WTC11 (cell line): ENCODE data around the gene ANTXR1. TPM values are rescaled to one million over a fixed set of nuclear protein-coding genes. Genes with fewer than 3 reads are reported as not detected.

Experiments used
- ATAC-seq: fragments of 200-7000 bp; cut with Tn5 transposase; 2 replicates; pipeline ENCODE4 v1.10.0; 2021; ENCODE audit warnings: mild to moderate bottlenecking, moderate library complexity
- CTCF ChIA-PET: fragments of 300-600 bp; sonication (Branson Sonifier 250); formaldehyde crosslinking; loops from one replicate; lab custom pipeline; 2021; ENCODE audit warnings: antibody characterized with exemption; lab: Charles Lee
- POLR2A ChIA-PET: fragments of 350-600 bp; sonication (Branson Sonifier 250); formaldehyde crosslinking; loops from one replicate; lab custom pipeline; 2021; ENCODE audit warnings: antibody characterized with exemption; lab: Charles Lee
- DNase-seq: peaks from one replicate; pipeline ENCODE4 v3.0.0; 2021; ENCODE audit warnings: low spot score
- H3K27ac Mint-ChIP-seq: 2 replicates; pipeline ENCODE4 v1.8.0; 2021; ENCODE audit warnings: mixed read lengths
- H3K27me3 Mint-ChIP-seq: 2 replicates; pipeline ENCODE4 v1.8.0; 2021; ENCODE audit warnings: low read depth, mild to moderate bottlenecking, moderate library complexity, mixed read lengths
- H3K36me3 Mint-ChIP-seq: 2 replicates; pipeline ENCODE4 v1.8.0; 2021; ENCODE audit warnings: mixed read lengths
- H3K4me1 Mint-ChIP-seq: 2 replicates; pipeline ENCODE4 v1.8.0; 2022; ENCODE audit warnings: mixed read lengths
- H3K4me3 Mint-ChIP-seq: 2 replicates; pipeline ENCODE4 v1.8.0; 2021; ENCODE audit warnings: mild to moderate bottlenecking, moderate library complexity, mixed read lengths
- H3K9me3 Mint-ChIP-seq: 2 replicates; pipeline ENCODE4 v1.8.0; 2021; ENCODE audit warnings: mixed read lengths
- ATF6 ChIP-seq: sonication (generic); formaldehyde crosslinking; IDR thresholded peaks from 2 replicates; pipeline ENCODE4 v1.8.1; 2023; ENCODE audit warnings: mild to moderate bottlenecking, missing genetic modification reagents
- ELF4 ChIP-seq: sonication (generic); formaldehyde crosslinking; IDR thresholded peaks from 2 replicates; pipeline ENCODE4 v1.8.1; 2022; ENCODE audit warnings: low read depth, mild to moderate bottlenecking, moderate library complexity, missing genetic modification reagents
- ETV6 ChIP-seq: sonication (generic); formaldehyde crosslinking; IDR thresholded peaks from 2 replicates; pipeline ENCODE4 v1.8.1; 2022; ENCODE audit warnings: mild to moderate bottlenecking, missing genetic modification reagents
- FOXK1 ChIP-seq: sonication (generic); formaldehyde crosslinking; IDR thresholded peaks from 2 replicates; pipeline ENCODE4 v1.8.0; 2022; ENCODE audit warnings: mild to moderate bottlenecking, moderate library complexity, missing genetic modification reagents
- FOXP4 ChIP-seq: sonication (generic); formaldehyde crosslinking; IDR thresholded peaks from 2 replicates; pipeline ENCODE4 v1.8.0; 2022; ENCODE audit warnings: mild to moderate bottlenecking, missing genetic modification reagents
- KAT7 ChIP-seq: sonication (generic); formaldehyde crosslinking; IDR thresholded peaks from 2 replicates; pipeline ENCODE4 v1.8.1; 2023; ENCODE audit warnings: missing genetic modification reagents, mild to moderate bottlenecking, borderline replicate concordance
- SP1 ChIP-seq: sonication (generic); formaldehyde crosslinking; conservative IDR thresholded peaks from 2 replicates; pipeline ENCODE4 v1.8.1; 2022; ENCODE audit warnings: missing genetic modification reagents
- TEAD1 ChIP-seq: sonication (generic); formaldehyde crosslinking; IDR thresholded peaks from 2 replicates; pipeline ENCODE4 v1.8.0; 2022; ENCODE audit warnings: mild to moderate bottlenecking, missing genetic modification reagents
- ZNF219 ChIP-seq: sonication (generic); formaldehyde crosslinking; IDR thresholded peaks from 2 replicates; pipeline ENCODE4 v1.8.0; 2023; ENCODE audit warnings: missing genetic modification reagents, mild to moderate bottlenecking, borderline replicate concordance
- ZNF317 ChIP-seq: sonication (generic); formaldehyde crosslinking; IDR thresholded peaks from 2 replicates; pipeline ENCODE4 v1.8.1; 2023; ENCODE audit warnings: low read depth, mild to moderate bottlenecking, moderate library complexity, missing genetic modification reagents, borderline replicate concordance
- ZNF416 ChIP-seq: fragments of 250-450 bp; sonication (Bioruptor Pico); IDR thresholded peaks from 2 replicates; pipeline ENCODE4 v1.9.0; 2021; ENCODE audit warnings: mild to moderate bottlenecking, inconsistent platforms
- ZSCAN18 ChIP-seq: fragments of 250-450 bp; sonication (Bioruptor Pico); IDR thresholded peaks from 2 replicates; pipeline ENCODE4 v2.1.2; 2022; ENCODE audit warnings: mild to moderate bottlenecking, moderate library complexity
- total RNA-seq: library from RNA; stranded (reverse); gene quantifications from 3 replicates; pipeline ENCODE4 v1.2.3, GENCODE V29; 2021
- TF ChIP-seq, protein P1 (sequence below): fragments of 250-450 bp; sonication (Bioruptor Pico); conservative IDR thresholded peaks from 2 replicates; pipeline ENCODE4 v1.9.0; 2021; ENCODE audit warnings: mild to moderate bottlenecking
- TF ChIP-seq, protein P2 (sequence below): sonication (generic); formaldehyde crosslinking; IDR thresholded peaks from 2 replicates; pipeline ENCODE4 v1.8.1; 2023; ENCODE audit warnings: mild to moderate bottlenecking, missing genetic modification reagents, moderate library complexity
- TF ChIP-seq, protein P3 (sequence below): sonication (generic); formaldehyde crosslinking; IDR thresholded peaks from 2 replicates; pipeline ENCODE4 v1.8.0; 2022; ENCODE audit warnings: mild to moderate bottlenecking, missing genetic modification reagents
- TF ChIP-seq, protein P4 (sequence below): sonication (generic); formaldehyde crosslinking; IDR thresholded peaks from 2 replicates; pipeline ENCODE4 v1.8.1; 2023; ENCODE audit warnings: mild to moderate bottlenecking, missing genetic modification reagents, moderate library complexity
- TF ChIP-seq, protein P5 (sequence below): sonication (generic); formaldehyde crosslinking; IDR thresholded peaks from 2 replicates; pipeline ENCODE4 v1.8.1; 2022; ENCODE audit warnings: low read depth, mild to moderate bottlenecking, moderate library complexity, missing genetic modification reagents, borderline replicate concordance

Gene ANTXR1
- total RNA-seq, 1 experiment from 2014 or later, result 30.0 TPM

- Mint-ChIP-seq H3K9me3 (peaks cover 7% of the 10 kb centered on the region), H3K4me3 (no peak overlapping the region), H3K4me1 (0 out of 2 replicates have a peak, but pooled peaks cover 3% of the 10 kb centered on the region), H3K27ac (no peak overlapping the region), H3K27me3 (no peaks in the 10 kb centered on the region), H3K36me3 (peaks cover 15% of the 10 kb centered on the region)
- TF ChIP-seq ZSCAN18 (CRISPR knock-in tag) (no peak), FOXP4 (no peak), ELF4 (CRISPR knock-in tag) (no peak), SP1 (CRISPR knock-in tag) (no peak), FOXK1 (CRISPR knock-in tag) (no peak), ZNF219 (CRISPR knock-in tag) (no peak), ETV6 (no peak), ZNF416 (CRISPR knock-in tag) (no peak), ZNF317 (no peak), TEAD1 (no peak), ATF6 (CRISPR knock-in tag) (no peak), KAT7 (CRISPR knock-in tag) (no peak)
- TF ChIP-seq, protein P1, sequence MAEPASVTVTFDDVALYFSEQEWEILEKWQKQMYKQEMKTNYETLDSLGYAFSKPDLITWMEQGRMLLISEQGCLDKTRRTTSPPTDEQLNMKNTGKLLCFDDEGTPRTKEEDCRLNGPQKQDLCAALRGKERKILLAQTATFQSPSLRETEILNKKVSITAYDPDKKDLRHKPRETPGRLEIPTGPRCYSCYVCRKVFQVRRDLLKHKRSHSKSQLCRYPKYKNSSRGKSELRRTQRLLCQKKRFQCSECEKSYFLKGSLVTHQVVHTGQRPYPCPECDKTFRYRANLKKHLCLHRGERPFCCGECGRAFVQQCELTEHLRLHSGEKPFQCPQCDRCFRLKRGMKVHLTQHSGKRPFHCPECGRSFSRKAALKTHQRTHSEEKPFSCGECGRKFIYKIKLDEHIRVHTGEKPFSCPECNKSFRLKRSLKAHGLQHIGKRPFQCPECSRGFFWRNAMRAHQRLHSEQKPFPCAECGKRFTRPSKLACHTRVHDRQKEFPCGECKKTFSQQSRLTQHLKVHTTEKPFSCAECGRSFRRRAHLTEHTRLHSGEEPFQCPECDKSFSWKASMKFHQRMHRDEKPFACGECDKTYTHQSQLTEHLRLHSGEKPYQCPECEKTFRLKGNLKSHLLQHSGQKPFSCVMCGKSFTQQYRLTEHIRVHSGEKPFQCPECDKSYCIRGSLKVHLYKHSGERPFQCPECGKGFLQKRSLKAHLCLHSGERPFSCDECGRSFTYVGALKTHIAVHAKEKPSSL, result no peak
- TF ChIP-seq, protein P2, sequence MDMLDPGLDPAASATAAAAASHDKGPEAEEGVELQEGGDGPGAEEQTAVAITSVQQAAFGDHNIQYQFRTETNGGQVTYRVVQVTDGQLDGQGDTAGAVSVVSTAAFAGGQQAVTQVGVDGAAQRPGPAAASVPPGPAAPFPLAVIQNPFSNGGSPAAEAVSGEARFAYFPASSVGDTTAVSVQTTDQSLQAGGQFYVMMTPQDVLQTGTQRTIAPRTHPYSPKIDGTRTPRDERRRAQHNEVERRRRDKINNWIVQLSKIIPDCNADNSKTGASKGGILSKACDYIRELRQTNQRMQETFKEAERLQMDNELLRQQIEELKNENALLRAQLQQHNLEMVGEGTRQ (CRISPR knock-in tag), result no peak
- TF ChIP-seq, protein P3, sequence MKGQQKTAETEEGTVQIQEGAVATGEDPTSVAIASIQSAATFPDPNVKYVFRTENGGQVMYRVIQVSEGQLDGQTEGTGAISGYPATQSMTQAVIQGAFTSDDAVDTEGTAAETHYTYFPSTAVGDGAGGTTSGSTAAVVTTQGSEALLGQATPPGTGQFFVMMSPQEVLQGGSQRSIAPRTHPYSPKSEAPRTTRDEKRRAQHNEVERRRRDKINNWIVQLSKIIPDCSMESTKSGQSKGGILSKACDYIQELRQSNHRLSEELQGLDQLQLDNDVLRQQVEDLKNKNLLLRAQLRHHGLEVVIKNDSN, result no peak
- TF ChIP-seq, protein P4, sequence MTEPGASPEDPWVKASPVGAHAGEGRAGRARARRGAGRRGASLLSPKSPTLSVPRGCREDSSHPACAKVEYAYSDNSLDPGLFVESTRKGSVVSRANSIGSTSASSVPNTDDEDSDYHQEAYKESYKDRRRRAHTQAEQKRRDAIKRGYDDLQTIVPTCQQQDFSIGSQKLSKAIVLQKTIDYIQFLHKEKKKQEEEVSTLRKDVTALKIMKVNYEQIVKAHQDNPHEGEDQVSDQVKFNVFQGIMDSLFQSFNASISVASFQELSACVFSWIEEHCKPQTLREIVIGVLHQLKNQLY (CRISPR knock-in tag), result no peak
- TF ChIP-seq, protein P5, sequence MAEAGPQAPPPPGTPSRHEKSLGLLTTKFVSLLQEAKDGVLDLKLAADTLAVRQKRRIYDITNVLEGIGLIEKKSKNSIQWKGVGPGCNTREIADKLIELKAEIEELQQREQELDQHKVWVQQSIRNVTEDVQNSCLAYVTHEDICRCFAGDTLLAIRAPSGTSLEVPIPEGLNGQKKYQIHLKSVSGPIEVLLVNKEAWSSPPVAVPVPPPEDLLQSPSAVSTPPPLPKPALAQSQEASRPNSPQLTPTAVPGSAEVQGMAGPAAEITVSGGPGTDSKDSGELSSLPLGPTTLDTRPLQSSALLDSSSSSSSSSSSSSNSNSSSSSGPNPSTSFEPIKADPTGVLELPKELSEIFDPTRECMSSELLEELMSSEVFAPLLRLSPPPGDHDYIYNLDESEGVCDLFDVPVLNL (CRISPR knock-in tag), result no peak
- CTCF ChIA-PET, result no interaction called here
- POLR2A ChIA-PET, result interaction anchor here (1.2 kb wide), 1 partner anchor 274 kb away, joined by 9 read pairs; no protein-coding TSS in a partner anchor
- DNase-seq (no peak), ATAC-seq (no peak)
Measured at GRCh38 chr2:69057660-69058059, 44.7 kb downstream of the ANTXR1 start.
